ENCODE data around the gene KITLG.
"Not testable (repeated sequence)": the region's sequence is repeated elsewhere in the genome, so short reads cannot be mapped to it uniquely, and the experiment has no call there.

KITLG gene

DNA sequence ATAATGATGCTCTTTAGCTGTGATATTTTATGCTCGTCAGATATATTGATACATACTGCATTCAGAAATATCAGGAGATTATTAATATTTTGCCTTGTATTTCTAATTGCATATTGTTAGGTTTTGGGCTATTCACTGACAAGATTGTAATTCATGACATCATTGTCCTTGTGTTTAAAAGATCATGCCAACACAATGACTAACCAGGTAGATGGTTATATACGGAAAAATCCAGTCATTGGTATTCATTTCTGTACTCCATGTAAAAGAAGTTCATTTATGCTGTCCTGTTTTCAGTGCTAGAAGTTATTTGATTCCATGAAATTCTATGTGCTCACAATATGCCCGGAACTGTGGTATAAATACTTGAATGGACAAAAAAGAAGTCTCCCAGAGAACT lies 107.5 kb downstream of the KITLG start:
- no peak for DNase-seq

DNA sequence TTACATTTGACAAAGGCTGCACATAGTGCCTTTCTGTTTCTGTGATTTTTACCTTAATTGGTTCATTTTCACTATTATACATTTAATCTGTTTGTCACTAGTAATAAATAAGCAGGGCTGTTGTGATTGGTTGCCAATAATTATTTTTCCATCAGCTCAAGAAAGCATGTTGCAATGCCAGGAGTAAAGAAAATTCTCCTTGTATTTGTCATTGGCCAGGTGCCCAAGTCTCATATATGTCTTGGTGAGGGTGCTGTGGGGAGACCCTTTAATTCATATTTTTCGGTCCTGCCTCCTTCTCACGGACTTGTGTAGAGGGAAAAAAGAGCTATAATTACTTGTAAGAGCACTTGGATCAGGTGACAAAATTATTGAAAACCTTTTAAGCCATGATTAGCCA lies 108.0 kb downstream of the KITLG start:
- no peak for DNase-seq

DNA sequence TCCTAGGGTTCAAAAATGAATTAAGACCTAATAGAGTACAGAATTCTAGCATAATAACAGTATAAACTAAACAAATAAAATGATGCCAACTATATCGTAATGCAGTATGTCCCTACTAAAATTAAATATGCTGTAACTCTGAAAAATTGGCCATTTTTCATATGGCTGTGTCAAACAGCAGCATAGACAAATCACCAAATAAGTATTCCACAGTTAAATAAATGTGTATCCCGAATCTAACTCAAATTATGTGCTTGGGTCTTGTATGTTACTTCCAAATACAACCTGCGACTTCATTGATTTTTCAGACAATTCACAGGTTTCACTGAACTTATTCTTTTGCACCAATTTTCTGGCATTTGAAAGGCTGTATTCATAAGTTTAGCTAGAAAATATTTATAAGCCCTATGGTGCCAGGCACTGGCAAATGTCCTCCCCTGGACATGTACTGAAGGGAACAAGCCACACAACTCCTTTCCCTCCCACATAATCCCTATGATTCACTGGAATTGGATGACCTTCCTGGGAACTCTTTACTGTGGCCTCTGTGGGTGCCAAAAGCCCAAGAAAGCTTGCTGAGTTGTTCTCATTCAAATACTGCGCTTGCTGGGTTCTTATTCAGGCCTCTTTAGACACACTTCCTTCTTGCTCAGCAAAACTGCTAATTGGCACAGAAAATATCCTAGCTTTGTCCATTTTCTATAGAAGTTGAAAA lies 108.8 kb downstream of the KITLG start:
- no peak for DNase-seq

DNA sequence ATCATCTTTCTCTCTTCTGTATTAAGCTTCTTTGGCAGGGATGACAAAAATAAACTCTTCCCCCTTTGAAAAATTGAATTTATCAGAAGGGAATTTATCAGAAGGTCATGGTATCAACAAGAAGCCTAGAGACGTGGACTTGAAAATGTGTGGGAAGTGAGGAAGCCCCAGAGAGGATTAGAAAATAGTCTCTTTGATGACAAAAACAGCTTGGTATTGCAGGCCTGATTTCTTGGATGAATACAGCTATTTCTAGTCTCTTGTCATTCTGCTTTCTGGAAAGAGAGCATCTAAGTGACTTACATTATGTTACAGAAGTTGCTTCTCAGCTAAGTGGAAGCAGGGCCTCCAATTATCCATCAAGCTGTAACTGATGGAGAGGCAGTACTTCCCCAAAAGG lies 111.1 kb downstream of the KITLG start:
- DNase-seq, result no peak

DNA sequence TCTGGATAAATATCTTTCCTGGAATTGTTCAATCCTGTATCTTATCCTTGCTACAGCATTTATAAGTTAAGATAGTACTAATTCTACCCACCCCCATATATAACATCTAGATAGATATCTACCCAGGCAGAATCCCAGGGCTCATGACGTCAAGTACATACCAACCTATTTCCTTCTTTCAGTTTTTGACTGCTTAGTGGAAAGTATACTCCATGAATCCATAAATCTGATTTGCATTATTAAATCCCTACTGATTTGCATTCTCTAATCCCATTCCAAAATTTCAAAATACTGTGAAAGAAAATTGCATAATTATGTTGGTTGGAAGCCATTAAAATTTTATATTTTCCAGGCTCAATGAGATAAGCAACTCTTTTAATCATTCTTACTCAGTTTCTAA lies 111.7 kb downstream of the KITLG start:
- DNase-seq, result no peak

DNA sequence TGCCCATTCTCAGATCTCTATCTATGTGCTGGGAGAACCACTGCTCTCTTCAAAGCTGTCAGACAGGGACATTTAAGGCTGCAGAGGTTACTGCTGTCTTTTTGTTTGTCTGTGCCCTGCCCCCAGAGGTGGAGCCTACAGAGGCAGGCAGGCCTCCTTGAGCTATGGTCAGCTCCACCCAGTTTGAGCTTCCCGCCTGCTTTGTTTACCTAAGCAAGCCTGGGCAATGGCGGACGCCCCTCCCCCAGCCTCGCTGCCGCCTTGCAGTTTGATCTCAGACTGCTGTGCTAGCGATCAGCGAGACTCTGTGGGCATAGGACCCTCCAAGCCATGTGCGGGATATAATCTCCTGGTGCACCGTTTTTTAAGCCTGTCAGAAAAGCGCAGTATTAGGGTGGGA lies 113.6 kb downstream of the KITLG start:
- not testable (repeated sequence) for DNase-seq

DNA sequence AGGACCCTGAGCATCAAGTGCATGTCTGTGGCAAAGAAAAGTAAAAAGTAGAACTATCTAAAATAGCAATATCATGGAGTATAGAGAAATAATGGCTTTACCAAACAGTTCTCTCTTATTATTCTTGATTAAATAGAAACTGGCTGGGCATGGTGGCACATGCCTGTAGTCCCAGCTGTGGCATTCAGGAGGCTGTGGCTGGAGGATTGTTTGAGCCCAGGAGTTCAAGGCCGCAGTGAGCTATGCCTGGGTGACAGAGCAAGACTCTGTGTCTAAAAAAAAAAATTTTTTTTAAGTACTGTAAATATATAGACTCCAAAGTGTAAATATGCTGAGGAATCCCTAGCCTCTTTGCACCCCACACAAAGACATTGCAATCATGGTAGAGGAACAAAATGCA lies 121.9 kb downstream of the KITLG start:
- no peak for DNase-seq

DNA sequence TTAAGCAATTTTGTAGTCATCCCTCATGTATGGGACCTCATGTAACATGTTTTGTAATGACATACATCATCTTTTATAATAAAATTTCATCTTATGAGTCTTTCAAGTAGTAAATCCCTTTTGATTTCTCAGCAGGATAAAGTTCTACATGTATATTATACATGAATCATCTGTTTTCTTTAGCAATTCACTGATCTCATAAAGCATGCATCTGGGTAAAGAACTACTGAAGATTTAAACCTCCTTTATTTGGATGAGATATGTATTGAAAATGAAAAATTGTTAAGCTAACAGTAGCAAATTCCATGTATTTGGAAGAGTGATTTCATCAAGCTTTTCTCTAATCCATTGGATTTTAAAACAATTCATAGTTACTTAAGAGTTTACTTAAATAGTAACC lies 126.9 kb downstream of the KITLG start:
- DNase-seq, result no peak

DNA sequence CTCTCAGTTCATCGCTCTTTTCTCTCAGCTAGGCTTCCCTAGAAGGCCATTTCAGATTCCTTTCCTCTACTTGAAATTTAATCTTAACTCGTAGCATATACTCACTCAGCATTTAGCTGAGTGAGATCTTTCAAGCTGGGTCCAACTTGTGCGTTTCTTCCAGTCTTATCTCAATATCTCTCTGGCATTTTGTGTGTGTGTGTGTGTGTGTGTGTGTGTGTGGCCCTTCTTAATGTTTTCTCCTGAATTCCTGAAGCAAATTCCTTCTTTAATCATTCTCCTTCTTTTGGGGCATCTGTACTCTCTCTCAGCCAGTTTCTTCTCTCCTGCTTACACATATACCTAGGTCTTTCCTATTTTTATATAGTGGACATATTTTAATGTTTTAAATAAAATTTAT lies 129.1 kb downstream of the KITLG start:
- DNase-seq, result no peak

DNA sequence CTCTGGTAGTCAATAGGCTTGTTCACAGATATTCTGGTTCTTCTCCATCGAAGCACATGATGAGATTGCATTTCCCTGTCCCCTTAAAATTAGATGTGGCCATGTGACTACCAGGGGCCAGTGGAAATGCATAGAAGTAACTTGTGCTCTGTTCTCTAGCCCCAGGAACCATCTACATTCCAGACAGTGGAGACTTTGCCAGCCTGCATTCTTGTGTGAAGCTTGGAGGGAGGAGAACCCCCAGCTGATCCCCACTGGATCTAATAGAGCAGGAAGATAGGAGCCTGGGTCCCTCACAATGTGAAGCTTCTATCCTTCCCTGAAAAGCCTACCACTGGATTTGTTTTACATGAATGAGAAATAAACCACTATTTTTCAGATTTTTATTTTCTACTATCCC lies 130.1 kb downstream of the KITLG start:
- DNase-seq, result no peak

DNA sequence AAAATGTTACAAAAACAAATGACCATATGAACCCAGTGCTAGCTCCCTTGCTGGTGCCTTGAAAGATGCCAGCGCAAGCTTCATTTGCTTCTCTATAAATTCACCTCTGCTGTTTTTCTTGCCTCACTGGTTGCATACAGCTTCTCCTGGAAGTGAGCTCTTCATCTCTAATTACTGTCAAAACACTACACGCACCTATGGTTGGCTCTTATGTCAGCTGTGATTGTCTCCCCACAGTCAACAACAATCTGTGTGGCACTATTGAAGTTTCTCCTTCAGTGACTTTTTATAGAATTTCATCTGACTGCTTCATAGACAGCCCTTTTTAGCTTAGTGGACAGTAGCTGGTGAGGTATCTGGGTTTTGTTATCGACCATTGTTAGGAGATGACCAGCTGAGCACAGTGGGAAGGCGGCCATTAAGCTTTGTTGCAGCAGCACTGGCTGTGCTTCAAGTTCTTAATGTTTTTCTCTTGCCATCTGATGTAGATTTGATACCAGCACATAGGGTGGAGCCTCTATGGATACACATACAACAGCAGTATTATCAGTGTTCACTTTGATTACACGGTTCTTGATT lies 131.8 kb downstream of the KITLG start:
- peak; percentile 93 for DNase-seq

DNA sequence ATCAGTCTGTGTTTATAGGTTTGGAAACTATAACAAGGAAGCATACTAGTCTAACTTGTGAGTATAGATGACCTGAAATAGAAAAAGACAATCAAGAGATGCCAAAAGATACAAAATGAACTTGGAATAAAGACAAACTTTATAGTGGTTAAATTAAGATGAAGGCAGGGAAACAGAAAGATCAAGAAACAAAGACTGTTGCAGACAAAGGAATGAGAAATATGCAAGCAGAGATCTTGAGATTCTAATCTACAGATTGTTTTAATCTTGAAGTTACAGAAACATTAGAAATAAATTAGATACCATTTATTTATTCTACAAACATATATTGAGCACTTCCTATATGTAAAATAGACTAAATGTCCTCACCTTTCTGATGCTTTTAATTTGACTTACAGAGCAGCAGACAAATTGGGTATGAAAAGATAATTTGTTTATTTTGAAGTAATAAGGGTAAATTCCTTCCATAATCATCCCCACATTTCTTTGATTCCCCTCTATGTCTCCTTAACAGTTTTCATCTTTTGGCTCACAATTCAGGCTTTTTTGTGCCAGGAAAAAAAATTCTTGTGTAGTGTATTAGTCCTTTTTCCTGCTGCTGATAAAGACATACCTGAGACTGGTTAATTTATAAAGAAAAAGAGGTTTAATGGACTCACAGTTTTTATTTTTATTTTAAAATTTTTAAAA lies 134.4 kb downstream of the KITLG start:
- no peak for DNase-seq

DNA sequence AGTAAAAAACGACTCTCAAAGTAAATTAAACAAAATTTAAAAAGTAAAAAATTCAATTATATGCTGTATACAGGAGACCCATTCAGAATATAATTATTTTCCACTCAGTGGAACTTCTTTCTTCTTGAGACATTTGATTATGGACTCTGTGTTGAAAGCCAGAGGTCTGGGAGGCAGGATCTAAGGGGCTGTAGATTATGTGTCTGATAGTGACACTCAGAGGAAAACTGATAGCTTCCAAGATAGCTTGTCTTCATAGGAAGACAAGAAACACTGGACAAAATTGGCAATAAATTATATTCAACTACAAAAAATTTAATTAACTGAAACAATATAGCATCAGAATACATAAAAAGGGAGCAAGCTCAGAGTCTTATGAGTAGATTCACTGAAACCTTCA lies 135.8 kb downstream of the KITLG start:
- no peak for DNase-seq
